HepG2 (cell line): Measurements from ENCODE around the gene APBA3.

Experiments used
- CHD4 ChIP-seq: fragments of 200-600 bp; sonication (generic); IDR thresholded peaks from 2 replicates; pipeline ENCODE4 v1.7.0; 2017; ENCODE audit warnings: mild to moderate bottlenecking, low read length, borderline replicate concordance
- CTCF ChIP-seq: sonication (generic); formaldehyde crosslinking; IDR thresholded peaks from 2 replicates; pipeline ENCODE4 v1.5.0; 2020; ENCODE audit warnings: mild to moderate bottlenecking, missing genetic modification reagents, moderate library complexity
- NFKBIZ ChIP-seq: IDR thresholded peaks from 2 replicates; pipeline ENCODE4 v1.6.1; 2018; ENCODE audit warnings: missing genetic modification reagents, missing compliant biosample characterization
- TRIM24 ChIP-seq: sonication (generic); formaldehyde crosslinking; IDR thresholded peaks from 2 replicates; pipeline ENCODE4 v1.8.0; 2022; ENCODE audit warnings: mild to moderate bottlenecking, missing genetic modification reagents
- ZNF234 ChIP-seq: sonication (generic); formaldehyde crosslinking; conservative IDR thresholded peaks from 2 replicates; pipeline ENCODE4 v1.5.1; 2020; ENCODE audit warnings: mild to moderate bottlenecking, missing genetic modification reagents
- ZNF3 ChIP-seq: IDR thresholded peaks from 2 replicates; pipeline ENCODE4 v1.7.0; 2017; ENCODE audit warnings: inconsistent platforms

- no peak for TF ChIP-seq NFKBIZ (CRISPR knock-in tag)
- no peak for TF ChIP-seq CHD4
- TF ChIP-seq ZNF3, result no peak
- no peak for TF ChIP-seq ZNF234 (CRISPR knock-in tag)
- no peak for TF ChIP-seq TRIM24
- TF ChIP-seq CTCF (CRISPR knock-in tag), result no peak
These were observed 27.2 kb downstream of the APBA3 start for GRCh38 chr19:3734310-3734600.
